ENCODE measurements around the gene PRPF18. TPM values are rescaled to one million over a fixed set of nuclear protein-coding genes. Genes with fewer than 3 reads are reported as not detected.

Gene PRPF18
- total and polyA plus RNA-seq, 8 donors = 9.8 to 51.8 (median 21.7) TPM

DNA sequence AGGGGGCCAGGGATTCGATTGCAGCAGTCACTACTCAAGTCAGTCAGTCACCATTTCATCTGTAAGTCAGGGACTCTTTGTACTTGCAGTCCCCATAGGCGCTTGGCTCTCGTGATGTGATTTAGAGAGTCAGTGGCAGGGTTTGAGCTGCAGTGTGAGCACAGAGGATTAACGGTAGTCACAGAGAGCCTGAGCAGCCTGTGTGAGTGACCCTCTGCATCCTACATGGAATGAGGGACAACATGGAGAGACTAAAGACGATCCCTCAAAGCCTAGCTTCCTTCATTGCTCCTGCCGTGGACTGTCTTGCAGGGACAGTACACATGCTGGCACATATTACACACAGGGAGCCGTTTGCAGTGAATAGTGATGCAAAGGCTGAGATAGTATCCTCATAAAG, 56.3 kb downstream of the PRPF18 start:
- H3K4me3 ChIP-seq = no peak overlapping the region
- WGBS, 5 donors = 84 to 95% (median 88%) methylated on average over 6 to 7 of the region's 7 CpGs
- TF ChIP-seq POLR2A (IDR thresholded peaks at IDR 0.05) (no peak), EP300 (IDR thresholded peaks at IDR 0.05) (no peak), POLR2AphosphoS5 (IDR thresholded peaks at IDR 0.05) (no peak)
- TF ChIP-seq, protein P1, sequence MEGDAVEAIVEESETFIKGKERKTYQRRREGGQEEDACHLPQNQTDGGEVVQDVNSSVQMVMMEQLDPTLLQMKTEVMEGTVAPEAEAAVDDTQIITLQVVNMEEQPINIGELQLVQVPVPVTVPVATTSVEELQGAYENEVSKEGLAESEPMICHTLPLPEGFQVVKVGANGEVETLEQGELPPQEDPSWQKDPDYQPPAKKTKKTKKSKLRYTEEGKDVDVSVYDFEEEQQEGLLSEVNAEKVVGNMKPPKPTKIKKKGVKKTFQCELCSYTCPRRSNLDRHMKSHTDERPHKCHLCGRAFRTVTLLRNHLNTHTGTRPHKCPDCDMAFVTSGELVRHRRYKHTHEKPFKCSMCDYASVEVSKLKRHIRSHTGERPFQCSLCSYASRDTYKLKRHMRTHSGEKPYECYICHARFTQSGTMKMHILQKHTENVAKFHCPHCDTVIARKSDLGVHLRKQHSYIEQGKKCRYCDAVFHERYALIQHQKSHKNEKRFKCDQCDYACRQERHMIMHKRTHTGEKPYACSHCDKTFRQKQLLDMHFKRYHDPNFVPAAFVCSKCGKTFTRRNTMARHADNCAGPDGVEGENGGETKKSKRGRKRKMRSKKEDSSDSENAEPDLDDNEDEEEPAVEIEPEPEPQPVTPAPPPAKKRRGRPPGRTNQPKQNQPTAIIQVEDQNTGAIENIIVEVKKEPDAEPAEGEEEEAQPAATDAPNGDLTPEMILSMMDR (IDR thresholded peaks at IDR 0.05) = no peak
- peaks cover 26 to 83% (median 82%) of the 10 kb centered on the region in 4 donors for H3K36me3 ChIP-seq
- peaks cover 3 to 12% (median 9%) of the 10 kb centered on the region in 4 donors for H3K9me3 ChIP-seq
- DNase-seq = no peak
- H3K27ac ChIP-seq = no peak overlapping the region
- intact Hi-C loops (cut with DNase I; ENCODE audit: low total_unique reads) = no loop called here
- no peaks in the 10 kb centered on the region for H3K27me3 ChIP-seq
- no peaks in the 10 kb centered on the region for H3K4me1 ChIP-seq

- DNase-seq = no peak
- Histone ChIP-seq H3K4me1 (no peaks in the 10 kb centered on the region), H3K9me3 (peaks cover 3 to 12% (median 9%) of the 10 kb centered on the region in 4 donors), H3K4me3 (no peak overlapping the region), H3K27me3 (no peaks in the 10 kb centered on the region), H3K36me3 (peaks cover 31 to 83% (median 82%) of the 10 kb centered on the region in 4 donors), H3K27ac (no peak overlapping the region)
- 92 to 99% (median 96%) methylated on average over 9 of the region's 9 CpGs for WGBS, 5 donors
- intact Hi-C loops (cut with DNase I; ENCODE audit: low total_unique reads) = no loop called here
- TF ChIP-seq POLR2A (IDR thresholded peaks at IDR 0.05) (no peak), EP300 (IDR thresholded peaks at IDR 0.05) (no peak), POLR2AphosphoS5 (IDR thresholded peaks at IDR 0.05) (no peak)
- TF ChIP-seq, protein P1 (IDR thresholded peaks at IDR 0.05) = no peak
Observed at GRCh38 chr10:13644866-13645265, 58.1 kb downstream of the PRPF18 start.

DNA sequence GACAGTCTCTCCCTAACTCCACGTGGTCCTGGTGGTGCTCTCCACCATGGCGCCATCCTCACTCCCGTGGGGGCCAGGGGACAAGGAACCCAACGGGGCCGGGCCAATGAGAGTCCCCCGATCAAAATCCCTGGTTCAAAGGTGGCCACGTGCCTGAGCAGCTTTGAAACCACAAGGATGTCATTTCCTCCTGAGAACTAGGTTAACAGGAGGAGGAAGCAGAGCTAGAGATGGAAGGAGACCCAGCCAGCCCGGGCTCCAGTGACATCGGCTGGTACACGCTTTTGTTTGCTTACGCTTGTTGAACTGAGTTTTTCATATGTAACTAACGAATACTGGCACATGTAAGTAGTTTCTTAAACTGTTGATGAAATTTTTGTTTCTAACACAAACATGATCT, 61.7 kb downstream of the PRPF18 start:
- H3K27me3 ChIP-seq = no peaks in the 10 kb centered on the region
- 82 to 87% (median 84%) methylated on average over 10 to 12 of the region's 12 CpGs for whole genome bisulfite sequencing, 5 donors
- peaks cover 42 to 100% (median 89%) of the 10 kb centered on the region in 4 donors for H3K36me3 ChIP-seq
- no peaks in the 10 kb centered on the region for H3K9me3 ChIP-seq
- no peak overlapping the region for H3K27ac ChIP-seq
- no peak for DNase-seq
- no peak overlapping the region for H3K4me3 ChIP-seq
- TF ChIP-seq EP300 (IDR thresholded peaks at IDR 0.05) (no peak), POLR2A (IDR thresholded peaks at IDR 0.05) (no peak), POLR2AphosphoS5 (IDR thresholded peaks at IDR 0.05) (no peak)
- TF ChIP-seq, protein P1 (IDR thresholded peaks at IDR 0.05) = no peak
- H3K4me1 ChIP-seq = no peaks in the 10 kb centered on the region
- intact Hi-C loops (cut with DNase I; ENCODE audit: low total_unique reads) = no loop called here

GRCh38 chr10:13649844-13650520, 63.2 kb downstream of the PRPF18 start:
- Histone ChIP-seq H3K9me3 (no peaks in the 10 kb centered on the region), H3K36me3 (peaks cover 50 to 100% (median 99%) of the 10 kb centered on the region in 4 donors), H3K4me1 (no peaks in the 10 kb centered on the region), H3K27ac (no peak overlapping the region), H3K27me3 (no peaks in the 10 kb centered on the region), H3K4me3 (no peak overlapping the region)
- DNase-seq = no peak
- 63 to 79% (median 72%) methylated on average over 5 of the region's 5 CpGs for WGBS, 5 donors
- intact Hi-C loops (cut with DNase I; ENCODE audit: low total_unique reads) = no loop called here
- TF ChIP-seq EP300 (IDR thresholded peaks at IDR 0.05) = no peak

- Histone ChIP-seq H3K4me1 (no peaks in the 10 kb centered on the region), H3K4me3 (no peak overlapping the region), H3K27ac (no peak overlapping the region), H3K9me3 (no peaks in the 10 kb centered on the region), H3K36me3 (peaks cover 44 to 99% (median 98%) of the 10 kb centered on the region in 4 donors), H3K27me3 (no peaks in the 10 kb centered on the region)
- DNase-seq = no peak
- intact Hi-C loops (cut with DNase I; ENCODE audit: low total_unique reads) = no loop called here
- TF ChIP-seq EP300 (IDR thresholded peaks at IDR 0.05) (no peak), POLR2AphosphoS5 (IDR thresholded peaks at IDR 0.05) (no peak), POLR2A (IDR thresholded peaks at IDR 0.05) (no peak)
- TF ChIP-seq, protein P1 (IDR thresholded peaks at IDR 0.05) = no peak
- WGBS, 5 donors = 50 to 72% (median 61%) methylated on average over 5 of the region's 5 CpGs
Observed at GRCh38 chr10:13650961-13651360, 64.2 kb downstream of the PRPF18 start.

Measured in stomach (tissue), 9 donors.